GM21447 (cell line): ENCODE results near the gene ZNF777.

Experiments used
- ATAC-seq: cut with Tn5 transposase; IDR thresholded peaks from one replicate; pipeline ENCODE4 v1.9.1; 2021; ENCODE audit not compliant: unreplicated experiment

Gene ZNF777

DNA sequence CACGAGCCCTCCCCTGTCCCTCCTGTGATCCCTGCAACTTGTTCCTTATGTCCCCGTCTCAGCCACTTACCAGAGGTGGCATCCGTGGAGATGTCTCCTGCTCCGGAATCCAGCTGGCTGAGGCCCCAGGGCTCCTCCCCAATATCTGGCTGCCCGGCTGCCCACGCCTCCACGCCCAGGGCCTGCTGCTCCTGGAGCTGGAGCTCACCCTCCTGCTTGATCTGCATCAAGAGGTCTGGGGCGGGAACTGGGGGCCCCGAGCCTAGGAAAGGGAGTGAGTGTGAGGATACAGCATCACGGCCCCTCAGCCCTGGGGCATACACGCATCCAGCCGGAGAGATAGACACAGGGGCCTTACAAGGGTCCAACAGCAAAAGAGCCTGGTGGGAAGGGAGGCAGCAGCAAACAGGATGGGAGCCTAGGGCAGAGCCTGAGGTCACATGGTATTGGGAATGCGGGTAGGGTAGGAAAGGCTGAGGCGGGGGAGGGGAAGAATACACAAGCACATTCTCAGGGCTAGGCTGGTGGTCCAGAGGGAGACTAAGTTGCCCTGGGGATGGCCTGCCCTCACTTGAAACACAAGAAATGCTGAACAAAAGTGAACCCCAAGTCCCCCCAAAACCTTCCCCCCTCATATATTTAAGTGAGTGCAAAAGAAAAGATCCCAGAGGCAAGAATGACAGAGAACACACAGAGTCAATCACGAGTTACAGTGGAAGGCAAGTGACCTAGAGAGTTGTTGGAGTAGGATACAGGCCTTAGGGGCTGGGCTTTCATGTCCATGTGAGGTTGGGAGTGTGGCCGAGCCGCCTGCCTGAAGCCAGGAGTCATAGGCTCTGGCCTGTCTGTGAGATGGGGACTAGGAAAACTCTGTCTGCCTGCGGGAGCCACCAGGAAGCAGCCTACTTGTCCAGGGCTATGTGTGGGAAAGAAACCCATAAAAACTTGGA is 16.9 kb upstream of the ZNF777 start:
- no peak for ATAC-seq

GRCh38 chr7:149476791-149477190 is 15.9 kb upstream of the ZNF777 start:
- no peak for ATAC-seq

DNA sequence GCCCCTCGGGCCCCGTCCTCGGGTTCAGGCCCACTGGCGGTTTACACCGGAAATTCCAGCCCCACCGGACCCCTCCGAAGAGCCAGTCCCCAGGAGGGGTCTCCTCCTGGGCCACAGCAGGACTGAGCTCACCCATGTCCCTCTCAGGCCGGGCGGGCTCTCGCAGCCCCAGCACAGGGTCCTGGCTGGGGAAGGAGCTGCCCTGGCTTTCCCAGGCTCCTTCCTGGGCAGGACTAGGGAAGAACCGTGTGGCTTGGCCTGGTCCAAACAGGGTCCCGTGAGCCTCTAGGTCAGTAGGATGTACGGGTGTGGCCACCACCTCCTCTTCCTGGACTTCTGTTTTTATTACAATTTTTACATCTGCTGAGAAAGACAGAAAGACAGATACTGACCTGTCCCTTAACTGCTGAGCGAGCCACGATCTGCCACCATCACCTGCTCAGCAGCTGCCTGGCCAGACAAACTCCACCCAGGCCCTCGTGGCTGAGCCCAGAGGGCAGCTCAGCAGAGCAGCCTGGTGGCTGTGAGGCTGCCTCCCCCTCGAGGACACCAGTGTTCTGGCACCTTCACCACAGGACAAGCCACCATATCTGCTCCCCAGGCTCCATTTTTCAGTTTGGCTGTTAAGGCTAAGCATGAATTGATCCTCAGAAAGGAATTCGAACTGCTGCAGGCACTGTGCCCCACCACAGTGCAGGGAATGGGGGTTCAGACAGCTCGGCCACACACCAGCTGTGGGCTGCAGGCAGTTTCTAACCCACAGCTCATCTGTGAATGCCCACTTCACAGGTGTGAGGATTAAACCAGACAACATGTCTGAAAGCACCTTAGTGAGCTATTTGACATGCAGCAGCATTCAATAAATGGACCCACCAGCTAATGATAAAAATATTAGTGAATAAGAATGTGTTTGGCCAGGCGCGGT is 14.5 kb upstream of the ZNF777 start:
- ATAC-seq: no peak

DNA sequence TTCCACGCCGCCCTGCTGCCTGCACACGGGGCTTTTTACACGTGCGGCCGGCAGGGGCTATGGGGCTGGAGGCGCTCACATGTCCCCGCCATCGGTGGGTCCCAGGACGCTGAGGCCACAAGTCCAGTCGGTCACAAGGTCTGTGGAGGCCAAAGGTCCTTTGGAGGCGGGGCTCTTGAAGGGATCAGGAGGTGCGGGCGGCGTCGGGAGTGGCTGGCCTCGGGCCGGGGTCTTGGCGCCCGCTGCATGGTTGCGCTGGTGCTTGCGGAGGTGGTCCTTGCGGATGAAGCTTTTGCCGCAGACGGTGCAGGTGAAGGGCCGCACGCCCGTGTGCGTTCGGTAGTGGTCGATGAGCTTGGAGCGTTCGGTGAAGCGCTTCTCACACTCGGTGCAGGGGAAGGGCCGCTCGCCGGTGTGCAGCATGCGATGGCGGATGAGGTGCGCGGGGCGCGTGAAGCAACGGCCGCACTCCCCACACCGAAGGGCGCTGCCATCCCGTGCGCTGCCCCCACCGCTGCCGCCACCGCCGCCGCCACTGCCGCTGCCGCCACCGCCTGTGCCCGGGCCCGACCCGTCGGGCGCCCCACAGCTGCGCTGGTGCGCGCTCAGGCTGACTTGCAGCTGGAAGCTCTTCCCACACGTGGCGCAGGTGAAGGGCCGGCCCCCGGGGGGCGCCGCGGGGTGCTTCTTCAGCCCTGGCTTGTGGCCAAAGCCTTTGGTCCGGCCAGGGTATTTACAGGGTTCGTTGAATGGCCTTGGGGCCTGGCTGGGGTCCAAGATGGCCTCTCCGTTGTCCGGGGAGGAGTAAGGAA is 13.7 kb upstream of the ZNF777 start:
- no peak for ATAC-seq

GRCh38 chr7:149473251-149473650 is 12.4 kb upstream of the ZNF777 start:
- no peak for ATAC-seq

- ATAC-seq: no peak
Measured at GRCh38 chr7:149471289-149471953, 10.6 kb upstream of the ZNF777 start.

- ATAC-seq: no peak
Measured at GRCh38 chr7:149469806-149470205, 8.9 kb upstream of the ZNF777 start.

DNA sequence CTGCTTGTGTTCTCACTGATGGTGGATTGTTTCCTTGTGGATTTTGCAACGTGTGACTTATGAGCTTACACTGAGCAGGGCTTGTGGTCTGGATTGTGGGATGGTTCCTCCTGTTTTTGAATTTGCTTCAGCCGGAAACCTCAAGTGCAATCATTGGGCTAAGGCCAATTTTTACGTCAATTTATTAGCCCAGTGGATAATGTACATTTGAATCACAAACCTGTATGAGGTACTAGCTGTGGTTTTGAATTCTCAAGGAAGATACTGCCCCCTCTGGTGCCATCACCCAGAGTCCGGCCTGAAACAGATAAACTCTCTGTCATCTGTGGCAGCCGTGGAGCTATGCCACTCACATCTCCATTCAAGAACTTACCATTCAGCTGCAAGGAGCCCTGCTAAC is 7.3 kb upstream of the ZNF777 start:
- ATAC-seq: no peak

DNA sequence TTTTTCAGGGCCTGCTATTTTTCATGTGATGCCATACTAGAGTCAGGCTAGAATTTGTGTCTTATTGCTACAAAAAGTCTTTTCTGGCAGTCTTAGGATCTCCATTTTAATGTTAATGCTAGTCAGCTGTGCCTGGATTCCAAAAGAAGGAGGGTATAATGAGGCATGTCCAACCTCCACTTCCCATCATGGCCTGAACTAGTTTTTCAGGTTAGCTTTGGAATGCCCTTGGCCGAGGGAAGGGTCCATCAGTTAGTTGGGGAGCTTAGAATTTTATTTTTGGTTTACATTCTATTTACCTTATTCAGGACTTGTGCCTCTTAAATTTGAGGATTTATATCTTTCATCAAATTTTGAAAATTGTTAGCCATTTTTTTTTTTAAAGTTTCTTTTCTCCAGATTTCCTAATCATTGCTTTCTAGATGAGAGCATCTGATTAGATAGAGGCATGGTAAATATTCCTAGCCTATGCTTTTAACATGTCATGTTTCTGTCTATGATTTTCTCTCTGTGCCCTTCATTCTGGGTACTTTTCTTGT is 6.5 kb upstream of the ZNF777 start:
- no peak for ATAC-seq

DNA sequence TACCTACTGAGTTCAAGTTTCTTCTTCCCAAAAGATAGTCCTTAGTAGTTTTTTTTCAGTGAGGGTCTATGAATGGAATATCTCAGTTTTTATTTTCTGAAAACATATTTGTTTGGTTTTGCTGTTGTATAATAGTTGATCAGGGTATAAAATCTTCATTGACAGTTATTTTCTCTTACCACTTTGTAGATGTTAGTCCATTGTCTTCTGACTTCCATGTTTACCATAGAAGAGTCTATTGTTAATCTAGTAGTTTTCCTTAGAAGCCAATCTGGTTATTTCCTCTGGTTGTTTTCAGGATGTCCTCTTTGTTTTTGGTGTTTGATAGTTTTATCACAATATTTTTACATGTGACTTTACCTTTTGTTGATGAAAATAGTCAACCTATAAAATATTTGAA is 5.5 kb upstream of the ZNF777 start:
- ATAC-seq: no peak

DNA sequence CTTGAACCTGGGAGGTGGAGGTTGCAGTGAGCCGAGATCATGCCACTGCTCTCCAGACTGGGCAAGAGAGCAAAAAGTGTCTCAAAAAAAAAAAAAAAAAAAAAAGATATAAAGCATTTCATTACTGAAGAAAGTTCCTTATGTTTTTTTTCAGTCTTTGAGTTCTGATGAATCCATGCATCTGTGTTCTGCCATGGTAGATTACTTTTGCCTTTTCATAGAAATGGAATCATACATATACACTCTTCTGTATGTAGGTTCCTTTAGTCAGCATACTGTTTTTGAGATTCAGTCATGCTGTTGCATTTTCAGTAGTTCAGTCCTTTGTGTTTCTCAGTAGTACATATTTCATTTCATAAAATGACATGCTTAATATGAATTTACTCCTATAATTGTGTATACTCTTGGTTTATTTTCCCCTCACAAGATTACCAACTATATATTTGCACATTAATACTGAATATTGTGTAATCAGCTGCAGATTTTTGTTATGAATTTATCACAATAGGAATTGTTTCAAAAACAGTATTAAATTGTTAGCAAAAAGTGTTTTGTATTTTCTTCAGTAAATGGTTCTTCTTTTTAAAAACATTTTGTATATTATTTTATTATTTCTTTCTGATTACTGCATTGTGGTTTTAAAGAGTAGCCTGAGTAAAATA is 2.8 kb upstream of the ZNF777 start:
- no peak for ATAC-seq

DNA sequence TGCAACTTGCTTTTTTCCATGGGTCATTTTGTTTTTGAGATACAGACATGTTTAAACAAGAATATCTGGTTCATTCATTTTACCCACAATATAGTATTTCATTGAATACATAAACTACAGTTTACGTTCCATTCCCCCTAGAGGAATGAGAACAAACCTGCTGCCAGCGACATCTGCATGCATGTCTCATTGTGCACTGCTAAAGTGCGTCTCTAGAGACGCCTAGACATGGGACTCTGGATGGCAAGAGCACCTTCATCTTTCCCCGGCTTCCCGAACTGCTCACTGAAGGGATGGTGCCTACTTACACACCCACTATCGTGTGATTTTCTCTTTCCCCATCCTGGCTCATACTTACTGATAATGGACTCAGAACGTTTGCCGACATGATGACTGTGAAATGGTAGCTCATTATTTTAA is 1.2 kb upstream of the ZNF777 start:
- no peak for ATAC-seq

- peak; percentile 25 for ATAC-seq
Measured at GRCh38 chr7:149459540-149460452, 1.1 kb downstream of the ZNF777 start.

DNA sequence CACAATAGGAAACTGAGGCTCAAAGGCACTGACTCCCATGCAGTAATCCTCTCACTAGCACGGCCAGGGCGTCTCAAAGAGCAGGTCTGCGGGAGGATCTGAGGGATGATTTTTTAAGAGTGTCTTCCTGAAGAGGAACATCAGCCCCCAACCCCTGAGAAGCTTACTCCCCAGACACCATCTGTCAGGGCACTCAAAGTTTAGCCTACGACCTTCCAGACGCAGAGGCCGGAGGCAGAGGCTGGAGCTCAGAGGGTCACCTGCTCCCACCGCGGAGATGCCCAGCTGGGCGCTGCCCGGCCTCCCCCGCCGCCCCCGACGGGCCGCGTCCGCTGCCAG is 1.7 kb downstream of the ZNF777 start:
- ATAC-seq: no peak

GRCh38 chr7:149458235-149458634 is 2.6 kb downstream of the ZNF777 start:
- ATAC-seq: no peak

DNA sequence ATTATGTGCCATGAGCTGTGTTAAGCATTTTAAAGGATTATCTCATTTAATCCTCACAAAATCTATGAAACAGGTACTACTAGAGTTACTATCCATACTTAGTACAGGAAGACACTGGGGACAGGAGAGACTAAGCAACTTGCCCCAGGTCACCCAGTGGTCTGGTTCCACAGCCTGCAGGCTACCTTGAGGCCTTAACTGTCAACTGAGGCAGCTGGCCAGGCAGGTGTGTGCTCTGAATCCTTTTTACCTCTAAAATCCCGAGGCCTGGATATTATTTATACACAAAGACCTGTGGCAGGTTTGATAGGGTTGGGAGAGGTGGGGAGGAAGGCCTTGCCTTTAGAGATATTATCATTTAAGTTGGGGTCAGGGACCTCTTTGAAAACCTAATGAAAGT is 3.1 kb downstream of the ZNF777 start:
- no peak for ATAC-seq

DNA sequence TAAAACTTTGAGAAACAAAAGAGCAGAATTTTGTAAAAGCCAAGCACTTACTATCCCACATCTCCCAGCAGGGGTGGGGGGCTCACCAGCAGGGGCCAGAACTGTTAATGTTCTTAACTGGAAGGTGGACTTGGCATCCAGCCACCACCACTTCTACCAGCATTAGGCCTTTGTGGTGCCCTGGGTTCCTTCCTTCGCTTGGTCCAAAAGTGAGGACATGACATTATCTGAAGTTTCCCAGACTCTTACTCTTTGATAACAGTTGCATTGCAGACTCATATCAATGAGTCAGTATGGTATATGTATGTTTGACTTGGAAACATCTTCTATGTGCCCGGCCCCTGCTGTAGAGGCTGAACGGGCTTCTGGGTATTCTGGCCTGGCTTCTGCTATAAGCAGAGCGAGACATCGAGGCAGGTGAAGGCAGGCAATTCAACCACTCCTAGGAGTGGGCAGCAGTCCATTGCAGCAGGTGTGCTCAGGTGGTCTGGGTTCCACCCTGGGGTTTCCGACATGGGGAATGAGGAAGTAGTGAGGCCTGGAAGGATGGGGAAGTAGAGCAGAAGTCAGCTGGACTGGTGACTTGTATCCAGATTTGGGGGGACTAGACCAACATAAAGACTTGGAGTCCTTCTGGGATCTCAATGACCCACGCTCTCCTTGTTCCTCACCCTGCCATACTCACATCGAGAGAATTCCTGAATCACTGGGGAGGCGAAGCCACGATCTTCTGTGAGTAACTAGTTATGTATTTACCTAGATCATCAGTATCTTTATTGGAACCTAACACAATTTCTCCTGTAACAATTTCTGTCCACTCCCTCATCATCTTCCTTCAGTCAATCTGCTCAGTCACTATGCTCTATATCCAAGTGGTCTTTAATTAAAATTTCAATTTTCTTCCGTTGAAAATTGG is 4.1 kb downstream of the ZNF777 start:
- ATAC-seq: no peak
